Liver (tissue), 3 donors: ENCODE data around the gene MEF2D.

ENCODE experiments used
- ATF3 ChIP-seq: IDR thresholded peaks from 2 replicates; pipeline ENCODE4 v1.6.1; 2016; ENCODE audit warnings: antibody characterized with exemption
- CTCF ChIP-seq: fragments of 150-350 bp; IDR thresholded peaks from 2 replicates; pipeline ENCODE4 v1.5.1; 2017; ENCODE audit warnings: improper control_type of control experiment, low read depth, low read length; ENCODE audit not compliant: missing input control
- GABPA ChIP-seq, 2 donors: IDR thresholded peaks in 1 of 2; conservative IDR thresholded peaks in 1 of 2; 2 replicates each; pipeline ENCODE4 v1.6.1; 2016; ENCODE audit warnings: antibody characterized with exemption in 2 of 2, mild to moderate bottlenecking in 1 of 2, moderate library complexity in 1 of 2
- JUND ChIP-seq, 2 donors: IDR thresholded peaks; 2 replicates each; pipeline ENCODE4 v1.6.1; 2016; ENCODE audit warnings: antibody characterized with exemption in 2 of 2
- MAX ChIP-seq: IDR thresholded peaks from 2 replicates; pipeline ENCODE4 v1.6.1; 2016; ENCODE audit warnings: antibody characterized with exemption
- donor health status: healthy.
- donor health status: healthy.

GRCh38 chr1:156474966-156475365, 25.6 kb downstream of the MEF2D start:
- TF ChIP-seq CTCF (no peak), GABPA (IDR thresholded peaks at IDR 0.05 in 1 of 2, conservative IDR thresholded peaks at IDR 0.05 in 1 of 2) (no peak), MAX (no peak), JUND (IDR thresholded peaks at IDR 0.05) (no peak), ATF3 (no peak)
